Hepatocyte (in vitro differentiated cells): ENCODE results near the gene NUCB1.

Experiments used
- EZH2 ChIP-seq: fragments of 200-600 bp; sonication (generic); IDR thresholded peaks from 2 replicates; pipeline ENCODE4 v1.6.1; 2016; ENCODE audit warnings: antibody characterized with exemption, mild to moderate bottlenecking, borderline replicate concordance
- TF ChIP-seq, protein P1 (sequence below): fragments of 200-600 bp; sonication (generic); IDR thresholded peaks from 2 replicates; pipeline ENCODE4 v1.5.1; 2016; ENCODE audit warnings: antibody characterized with exemption, mild to moderate bottlenecking; ENCODE audit not compliant: poor library complexity

DNA sequence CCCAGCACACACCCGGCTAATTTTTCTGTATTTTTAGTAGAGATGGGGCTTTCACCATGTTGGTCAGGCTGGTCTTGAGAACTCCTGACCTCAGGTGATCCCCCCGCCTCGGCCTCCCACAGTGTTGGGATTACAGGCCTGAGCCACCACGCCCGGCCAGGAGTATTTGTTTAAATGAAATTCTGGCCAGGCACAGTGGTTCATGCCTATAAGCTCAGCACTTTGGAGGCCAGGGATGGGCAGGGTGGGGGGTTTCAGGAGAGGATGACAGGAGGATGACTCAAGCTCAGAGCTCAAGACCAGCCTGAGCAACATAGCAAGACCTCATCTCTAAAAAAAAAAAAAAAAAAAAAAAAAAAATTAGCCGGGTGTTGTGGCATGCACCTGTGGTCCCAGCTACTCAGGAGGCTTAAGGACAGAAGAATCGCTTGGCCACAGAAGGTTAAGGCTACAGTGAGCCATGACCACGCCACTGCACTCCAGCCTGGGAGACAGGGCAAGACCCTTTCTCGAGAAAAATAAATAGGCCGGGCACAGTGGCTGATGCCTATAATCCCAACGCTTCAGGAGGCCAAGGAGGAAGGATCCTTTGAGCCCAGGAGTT is 25.2 kb downstream of the NUCB1 start:
- TF ChIP-seq, protein P1, sequence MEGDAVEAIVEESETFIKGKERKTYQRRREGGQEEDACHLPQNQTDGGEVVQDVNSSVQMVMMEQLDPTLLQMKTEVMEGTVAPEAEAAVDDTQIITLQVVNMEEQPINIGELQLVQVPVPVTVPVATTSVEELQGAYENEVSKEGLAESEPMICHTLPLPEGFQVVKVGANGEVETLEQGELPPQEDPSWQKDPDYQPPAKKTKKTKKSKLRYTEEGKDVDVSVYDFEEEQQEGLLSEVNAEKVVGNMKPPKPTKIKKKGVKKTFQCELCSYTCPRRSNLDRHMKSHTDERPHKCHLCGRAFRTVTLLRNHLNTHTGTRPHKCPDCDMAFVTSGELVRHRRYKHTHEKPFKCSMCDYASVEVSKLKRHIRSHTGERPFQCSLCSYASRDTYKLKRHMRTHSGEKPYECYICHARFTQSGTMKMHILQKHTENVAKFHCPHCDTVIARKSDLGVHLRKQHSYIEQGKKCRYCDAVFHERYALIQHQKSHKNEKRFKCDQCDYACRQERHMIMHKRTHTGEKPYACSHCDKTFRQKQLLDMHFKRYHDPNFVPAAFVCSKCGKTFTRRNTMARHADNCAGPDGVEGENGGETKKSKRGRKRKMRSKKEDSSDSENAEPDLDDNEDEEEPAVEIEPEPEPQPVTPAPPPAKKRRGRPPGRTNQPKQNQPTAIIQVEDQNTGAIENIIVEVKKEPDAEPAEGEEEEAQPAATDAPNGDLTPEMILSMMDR: no peak
- TF ChIP-seq EZH2: no peak
